T-helper 22 cell (primary cell): ENCODE results near the gene ABCC3.

Source experiments
- DNase-seq: peaks from one replicate; pipeline ENCODE4 v3.0.0-alpha.2; 2020; ENCODE audit warnings: low read depth

ABCC3 gene

DNA sequence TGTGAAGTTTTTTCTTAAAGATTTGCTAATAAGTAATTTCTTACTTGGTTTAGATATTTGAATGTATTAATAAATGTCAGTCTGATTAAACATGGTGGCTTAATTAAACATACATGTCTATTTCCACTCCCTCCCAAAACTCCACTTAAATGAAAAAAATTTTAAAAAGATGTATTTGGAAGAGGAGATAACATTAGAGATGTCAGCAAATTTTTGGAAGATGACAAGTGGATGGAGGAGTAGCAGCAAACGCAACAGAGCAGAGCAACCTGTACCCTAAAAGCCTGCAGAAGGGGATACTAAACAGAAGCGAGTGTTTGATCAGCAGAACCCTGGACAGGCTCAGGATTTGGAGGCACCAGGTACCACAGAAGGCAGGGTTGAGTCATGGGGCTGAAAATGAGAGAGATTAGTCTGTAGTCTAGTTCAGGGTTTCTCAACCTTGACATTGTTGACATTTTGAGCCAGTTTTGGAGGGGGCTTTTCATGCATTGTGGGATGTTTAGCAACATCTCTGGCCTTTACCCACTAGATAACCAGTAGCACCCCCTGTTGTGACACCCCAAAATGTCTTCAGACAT, 102.5 kb downstream of the ABCC3 start:
- no peak for DNase-seq

- DNase-seq: no peak
These were observed 104.4 kb downstream of the ABCC3 start for GRCh38 chr17:50739098-50739497.
